ENCODE data around the gene DGKI. TPM values are rescaled to one million over a fixed set of nuclear protein-coding genes. Genes with fewer than 3 reads are reported as not detected.
A peak's percentile ranks its signal among the peaks of the same experiment; 100 is the strongest.

DGKI gene
- total and polyA plus RNA-seq, 3 donors from 2014 or later, result 3.2 to 6.6 (median 4.3) TPM

- WGBS, 2 donors, result 74 to 86% methylated on average over 4 of the region's 4 CpGs
- H3K27ac ChIP-seq, result no peak overlapping the region
- no peak overlapping the region for H3K4me3 ChIP-seq
- TF ChIP-seq POLR2A (IDR thresholded peaks at IDR 0.05), result no peak
- TF ChIP-seq, protein P1, sequence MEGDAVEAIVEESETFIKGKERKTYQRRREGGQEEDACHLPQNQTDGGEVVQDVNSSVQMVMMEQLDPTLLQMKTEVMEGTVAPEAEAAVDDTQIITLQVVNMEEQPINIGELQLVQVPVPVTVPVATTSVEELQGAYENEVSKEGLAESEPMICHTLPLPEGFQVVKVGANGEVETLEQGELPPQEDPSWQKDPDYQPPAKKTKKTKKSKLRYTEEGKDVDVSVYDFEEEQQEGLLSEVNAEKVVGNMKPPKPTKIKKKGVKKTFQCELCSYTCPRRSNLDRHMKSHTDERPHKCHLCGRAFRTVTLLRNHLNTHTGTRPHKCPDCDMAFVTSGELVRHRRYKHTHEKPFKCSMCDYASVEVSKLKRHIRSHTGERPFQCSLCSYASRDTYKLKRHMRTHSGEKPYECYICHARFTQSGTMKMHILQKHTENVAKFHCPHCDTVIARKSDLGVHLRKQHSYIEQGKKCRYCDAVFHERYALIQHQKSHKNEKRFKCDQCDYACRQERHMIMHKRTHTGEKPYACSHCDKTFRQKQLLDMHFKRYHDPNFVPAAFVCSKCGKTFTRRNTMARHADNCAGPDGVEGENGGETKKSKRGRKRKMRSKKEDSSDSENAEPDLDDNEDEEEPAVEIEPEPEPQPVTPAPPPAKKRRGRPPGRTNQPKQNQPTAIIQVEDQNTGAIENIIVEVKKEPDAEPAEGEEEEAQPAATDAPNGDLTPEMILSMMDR (IDR thresholded peaks at IDR 0.05), result no peak
- H3K9me3 ChIP-seq, result no peaks in the 10 kb centered on the region
- intact Hi-C loops (cut with DNase I; ENCODE audit: low total_unique reads), result loop anchor here (10.0 kb wide), 2 partner anchors 237 to 347 kb away; partner anchors contain the start of gene CREB3L2
- no peaks in the 10 kb centered on the region for H3K27me3 ChIP-seq
- DNase-seq, result no peak
- H3K4me1 ChIP-seq, result no peaks in the 10 kb centered on the region
- no peaks in the 10 kb centered on the region for H3K36me3 ChIP-seq (ENCODE audit: low read depth, missing control alignments)
Measured at GRCh38 chr7:137657476-137658189, 189.1 kb downstream of the DGKI start.

GRCh38 chr7:137656850-137657232 lies 189.9 kb downstream of the DGKI start:
- no peak for DNase-seq
- Histone ChIP-seq H3K27ac (no peak overlapping the region), H3K4me3 (no peak overlapping the region), H3K4me1 (no peaks in the 10 kb centered on the region), H3K36me3 (ENCODE audit: low read depth, missing control alignments) (no peaks in the 10 kb centered on the region), H3K9me3 (no peaks in the 10 kb centered on the region), H3K27me3 (no peaks in the 10 kb centered on the region)
- WGBS, 2 donors, result 71 to 75% methylated on average over 3 of the region's 3 CpGs
- TF ChIP-seq, protein P1 (IDR thresholded peaks at IDR 0.05), result no peak
- TF ChIP-seq POLR2A (IDR thresholded peaks at IDR 0.05), result no peak
- intact Hi-C loops (cut with DNase I; ENCODE audit: low total_unique reads), result loop anchor here (10.0 kb wide), 2 partner anchors 238 to 348 kb away; partner anchors contain the start of gene CREB3L2

- Histone ChIP-seq H3K27me3 (no peaks in the 10 kb centered on the region), H3K9me3 (no peaks in the 10 kb centered on the region), H3K27ac (no peak overlapping the region), H3K36me3 (ENCODE audit: low read depth, missing control alignments) (no peaks in the 10 kb centered on the region), H3K4me1 (no peaks in the 10 kb centered on the region), H3K4me3 (no peak overlapping the region)
- TF ChIP-seq, protein P1 (IDR thresholded peaks at IDR 0.05), result peak; percentile 66 to 83 (median 81)
- no peak for TF ChIP-seq POLR2A (IDR thresholded peaks at IDR 0.05)
- peak; percentile 93 for DNase-seq
- WGBS, 2 donors, result 8% methylated on average over 8 of the region's 8 CpGs
- intact Hi-C loops (cut with DNase I; ENCODE audit: low total_unique reads), result loop anchor here (10.0 kb wide), 2 partner anchors 238 to 348 kb away; partner anchors contain the start of gene CREB3L2
Measured at GRCh38 chr7:137656227-137656849, 190.4 kb downstream of the DGKI start.

DNA sequence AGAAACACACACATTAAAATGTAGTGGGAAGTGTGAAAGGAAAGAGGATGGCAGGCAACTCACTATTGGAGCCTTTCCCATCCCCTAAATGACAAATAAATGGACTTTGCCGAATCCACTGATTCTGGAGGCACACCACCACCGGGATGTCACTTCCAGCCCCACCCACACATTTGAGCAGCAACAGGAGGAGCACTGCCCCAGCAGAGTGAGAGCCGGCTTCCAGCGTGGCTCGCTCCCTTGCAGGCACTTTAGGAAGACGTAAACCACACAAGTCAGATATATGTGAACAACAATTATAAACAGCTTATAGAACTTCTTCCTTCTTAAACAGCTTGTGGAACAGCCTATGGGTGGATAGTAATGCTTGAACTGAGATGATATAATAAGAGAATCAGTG lies 191.0 kb downstream of the DGKI start:
- no peaks in the 10 kb centered on the region for H3K27me3 ChIP-seq
- H3K36me3 ChIP-seq (ENCODE audit: low read depth, missing control alignments), result no peaks in the 10 kb centered on the region
- WGBS, 2 donors, result 76 to 80% methylated on average over 6 of the region's 6 CpGs
- no peaks in the 10 kb centered on the region for H3K9me3 ChIP-seq
- H3K27ac ChIP-seq, result no peak overlapping the region
- no peaks in the 10 kb centered on the region for H3K4me1 ChIP-seq
- no peak overlapping the region for H3K4me3 ChIP-seq
- intact Hi-C loops (cut with DNase I; ENCODE audit: low total_unique reads), result loop anchor here (10.0 kb wide), 2 partner anchors 239 to 349 kb away; partner anchors contain the start of gene CREB3L2
- no peak for TF ChIP-seq POLR2A (IDR thresholded peaks at IDR 0.05)
- TF ChIP-seq, protein P1 (IDR thresholded peaks at IDR 0.05), result no peak
- DNase-seq, result no peak
